H1 (cell line): Measurements from ENCODE around the gene TOP3A. TPM values are rescaled to one million over a fixed set of nuclear protein-coding genes. Genes with fewer than 3 reads are reported as not detected.

Experiments used
- CTCF ChIA-PET: fragments of 300-600 bp; sonication (Branson Sonifier 250); formaldehyde crosslinking; loops from one replicate; lab custom pipeline; 2021; ENCODE audit not compliant: partially characterized antibody; lab: Charles Lee
- POLR2A ChIA-PET: fragments of 300-600 bp; sonication (Branson Sonifier 250); formaldehyde crosslinking; loops from one replicate; lab custom pipeline; 2021; ENCODE audit warnings: inconsistent platforms; ENCODE audit not compliant: partially characterized antibody; lab: Charles Lee
- DNase-seq, 2 experiments: peaks; one replicate each; pipeline versions ENCODE4 v3.0.0 to v3.0.0-alpha.2; 2010 to 2022; ENCODE audit warnings: low spot score in 2 of 2, low read depth in 1 of 2, mixed read lengths in 1 of 2
- FAIRE-seq: peaks from 2 replicates; lab custom pipeline; 2011; peaks lifted over from hg19 to GRCh38; lab: Jason Lieb, UNC
- H2AFZ ChIP-seq: 2 replicates; pipeline ENCODE4 v1.8.1; 2012; ENCODE audit warnings: low read length, inconsistent platforms
- H2AK5ac ChIP-seq: 2 replicates; pipeline ENCODE4 v1.6.1; 2013; ENCODE audit warnings: low read depth, low read length
- H2BK120ac ChIP-seq: replicated peaks from 2 replicates; pipeline ENCODE3; 2013; ENCODE audit warnings: low read depth, low read length, inconsistent platforms
- H2BK12ac ChIP-seq: 2 replicates; pipeline ENCODE4 v1.6.1; 2013; ENCODE audit warnings: low read depth, low read length
- H2BK15ac ChIP-seq: 2 replicates; pipeline ENCODE4 v1.6.1; 2013; ENCODE audit warnings: low read length
- H2BK20ac ChIP-seq: 2 replicates; pipeline ENCODE4 v1.6.1; 2013; ENCODE audit warnings: low read length
- H2BK5ac ChIP-seq: 2 replicates; pipeline ENCODE4 v1.6.1; 2013; ENCODE audit warnings: low read depth, low read length
- H3K14ac ChIP-seq: 2 replicates; pipeline ENCODE4 v1.6.1; 2013; ENCODE audit warnings: inconsistent platforms; ENCODE audit not compliant: insufficient read length
- H3K18ac ChIP-seq: 2 replicates; pipeline ENCODE4 v1.6.1; 2013; ENCODE audit warnings: low read length; ENCODE audit errors: extremely low read depth
- H3K23ac ChIP-seq: 2 replicates; pipeline ENCODE4 v1.6.1; 2013; ENCODE audit warnings: inconsistent platforms; ENCODE audit not compliant: insufficient read length
- H3K23me2 ChIP-seq: 2 replicates; pipeline ENCODE4 v1.6.1; 2013; ENCODE audit warnings: low read depth, low read length
- H3K27ac ChIP-seq: 2 replicates; pipeline ENCODE4 v1.6.1; 2011; ENCODE audit warnings: low read depth, low read length, inconsistent platforms
- H3K27me3 ChIP-seq, 4 experiments: replicated peaks in 1 of 4; 1 replicate in 1 of 4; 2 replicates in 3 of 4; pipeline versions ENCODE4 v1.6.1 to v1.8.1; 2011 to 2013; ENCODE audit warnings: low read length in 3 of 4, mild to moderate bottlenecking in 3 of 4, inconsistent platforms in 2 of 4, mixed read lengths in 2 of 4, moderate library complexity in 1 of 4; ENCODE audit not compliant: control insufficient read depth in 3 of 4, insufficient read depth in 3 of 4; ENCODE audit errors: extremely low read depth in 1 of 4
- H3K36me3 ChIP-seq, 4 experiments: 2 replicates each; pipeline versions ENCODE4 v1.6.1 to v1.8.1; 2011 to 2013; ENCODE audit warnings: mild to moderate bottlenecking in 4 of 4, low read length in 3 of 4, moderate library complexity in 2 of 4, control low read depth in 1 of 4, inconsistent platforms in 1 of 4; ENCODE audit not compliant: insufficient read depth in 4 of 4, control insufficient read depth in 2 of 4
- H3K4ac ChIP-seq: replicated peaks from 2 replicates; pipeline ENCODE3; 2013; ENCODE audit warnings: low read length, low read depth, mixed read lengths, inconsistent platforms; ENCODE audit not compliant: insufficient read length
- H3K4me1 ChIP-seq, 4 experiments: replicated peaks in 1 of 4; 1 replicate in 1 of 4; 2 replicates in 3 of 4; pipeline versions ENCODE4 v1.6.1 to v1.8.1; 2011 to 2013; ENCODE audit warnings: low read length in 3 of 4, inconsistent platforms in 2 of 4, mixed read lengths in 1 of 4; ENCODE audit not compliant: insufficient read depth in 4 of 4, control insufficient read depth in 3 of 4
- H3K4me2 ChIP-seq, 2 experiments: 2 replicates each; pipeline versions ENCODE4 v1.6.1 to v1.8.1; 2011 to 2013; ENCODE audit warnings: low read depth in 2 of 2, low read length in 2 of 2, control low read depth in 1 of 2, inconsistent platforms in 1 of 2, mild to moderate bottlenecking in 1 of 2; ENCODE audit not compliant: insufficient read depth in 1 of 2
- H3K4me3 ChIP-seq, 4 experiments: fragments of 200-600, 300-600 bp in 1 of 4; sonication (generic), shearing (Covaris generic), sonication (Bioruptor Twin) in 1 of 4; 2 replicates each; pipeline versions ENCODE4 v1.5.1 to v1.8.1; 2011 to 2016; ENCODE audit warnings: low read length in 4 of 4, low read depth in 3 of 4, control low read depth in 2 of 4, inconsistent platforms in 2 of 4, mild to moderate bottlenecking in 2 of 4, mixed read lengths in 1 of 4, moderate library complexity in 1 of 4; ENCODE audit not compliant: insufficient read depth in 2 of 4; ENCODE audit errors: extremely low read depth in 1 of 4
- H3K56ac ChIP-seq: replicated peaks from 2 replicates; pipeline ENCODE3; 2013; ENCODE audit warnings: low read depth, mild to moderate bottlenecking, mixed read lengths, low read length, inconsistent platforms; ENCODE audit not compliant: insufficient read length
- H3K79me1 ChIP-seq: 2 replicates; pipeline ENCODE4 v1.6.1; 2013; ENCODE audit warnings: low read depth, low read length, control low read depth
- H3K79me2 ChIP-seq, 2 experiments: 2 replicates each; pipeline versions ENCODE4 v1.6.1 to v1.8.1; 2012 to 2013; ENCODE audit warnings: low read length in 2 of 2, mild to moderate bottlenecking in 2 of 2, inconsistent platforms in 1 of 2; ENCODE audit not compliant: insufficient read depth in 2 of 2, control insufficient read depth in 1 of 2
- H3K9ac ChIP-seq, 4 experiments: replicated peaks in 1 of 4; 1 replicate in 1 of 4; 2 replicates in 3 of 4; pipeline versions ENCODE4 v1.6.1 to v1.8.1; 2011 to 2013; ENCODE audit warnings: low read depth in 3 of 4, low read length in 3 of 4, control low read depth in 2 of 4, mild to moderate bottlenecking in 2 of 4, moderate library complexity in 2 of 4, inconsistent platforms in 1 of 4; ENCODE audit errors: extremely low read depth in 1 of 4
- H3K9me3 ChIP-seq, 2 experiments: 2 replicates each; pipeline versions ENCODE4 v1.6.1 to v1.8.1; 2012 to 2013; ENCODE audit warnings: mild to moderate bottlenecking in 2 of 2, moderate library complexity in 2 of 2, control low read depth in 1 of 2, inconsistent platforms in 1 of 2, low read depth in 1 of 2, low read length in 1 of 2, mixed read lengths in 1 of 2; ENCODE audit not compliant: insufficient read depth in 2 of 2
- H4K20me1 ChIP-seq, 2 experiments: replicated peaks in 1 of 2; 2 replicates each; pipeline versions ENCODE3 to v1.8.1; 2011 to 2013; ENCODE audit warnings: inconsistent platforms in 2 of 2, low read length in 2 of 2, mild to moderate bottlenecking in 1 of 2; ENCODE audit not compliant: insufficient read depth in 2 of 2, control insufficient read depth in 1 of 2
- H4K5ac ChIP-seq: 2 replicates; pipeline ENCODE4 v1.6.1; 2013; ENCODE audit warnings: low read length, low read depth, mixed read lengths, inconsistent platforms; ENCODE audit not compliant: insufficient read length
- H4K8ac ChIP-seq: 2 replicates; pipeline ENCODE4 v1.8.0; 2013; ENCODE audit warnings: mild to moderate bottlenecking, moderate library complexity, low read length, inconsistent platforms; ENCODE audit not compliant: insufficient read depth; ENCODE audit errors: extremely low read depth
- H4K91ac ChIP-seq: replicated peaks from 2 replicates; pipeline ENCODE3; 2013; ENCODE audit warnings: low read length, mixed read lengths, inconsistent platforms; ENCODE audit not compliant: insufficient read length
- FOSL1 ChIP-seq: IDR thresholded peaks from 2 replicates; pipeline ENCODE4 v1.6.1; 2011; ENCODE audit warnings: mild to moderate bottlenecking, low read depth, low read length, moderate library complexity; ENCODE audit not compliant: insufficient read depth
- POLR2AphosphoS5 ChIP-seq: IDR thresholded peaks from 2 replicates; pipeline ENCODE4 v1.6.1; 2011; ENCODE audit warnings: low read depth, low read length
- WGBS, 2 experiments: shearing (Covaris generic) in 1 of 2; methylation state at CpG; one replicate each; pipeline versions ENCODE4 v1.1.6 to v1.1.7; 2013 to 2015; ENCODE audit warnings: low lambda C conversion rate in 2 of 2, mixed read lengths in 2 of 2, inconsistent platforms in 1 of 2, low coverage in 1 of 2, missing lambda C conversion rate in 1 of 2; ENCODE audit not compliant: insufficient replicate concordance in 2 of 2, insufficient coverage in 1 of 2, insufficient read length in 1 of 2; ENCODE audit errors: extremely low coverage in 1 of 2, missing lambda C conversion rate in 1 of 2; 5-methylcytosine and 5-hydroxymethylcytosine counted together
- polyA plus RNA-seq, 7 experiments: library from polyadenylated mRNA; depleted of rRNA in 3 of 7; stranded (reverse) in 5 of 7; unstranded in 2 of 7; fragments of >200 nt in 5 of 7; fragments of 200-250 nt in 2 of 7; gene quantifications; 1 replicate in 5 of 7; 2 replicates in 1 of 7; 4 replicates in 1 of 7; pipeline versions ENCODE4 v1.2.1 to v1.2.3, GENCODE V29; 2011 to 2013; ENCODE audit warnings: missing spikeins in 2 of 7, mixed read lengths in 2 of 7
- total RNA-seq: library from RNA; stranded (reverse); fragmentation: NEBNext Ultra II Directional; extraction: Animal tissue kit (Norgen Biotek cat#: 25700); gene quantifications from 2 replicates; pipeline ENCODE4 v1.2.1, GENCODE V29; 2021
- TF ChIP-seq, protein P1 (sequence below): IDR thresholded peaks from 2 replicates; pipeline ENCODE4 v1.6.1; 2011; ENCODE audit warnings: low read length, improper control_type of control experiment

TOP3A gene
- total and polyA plus RNA-seq, 2 of the 8 experiments (the other 6 are each of a cell fraction or from before 2014, with no cell fraction given), result 23.4 to 54.3 TPM

- H3K4me1 ChIP-seq, result no peaks in the 10 kb centered on the region
- ChIA-PET POLR2A (interaction anchor here (1.0 to 1.6 kb wide), 9 partner anchors 8 to 92 kb away, joined by 3 to 7 read pairs (median 3); partner anchors contain the start of genes SMCR8 and TOP3A), CTCF (interaction anchor here (1.2 kb wide), 1 partner anchor 170 kb away, joined by 3 read pairs; no protein-coding TSS in a partner anchor)
- no peaks in the 10 kb centered on the region for H3K79me2 ChIP-seq
- no peak overlapping the region for H2BK15ac ChIP-seq
- no peaks in the 10 kb centered on the region for H3K9me3 ChIP-seq
- no peak overlapping the region for H3K4ac ChIP-seq
- H3K14ac ChIP-seq, result no peak overlapping the region
- no peak overlapping the region for H2BK120ac ChIP-seq
- no peak overlapping the region for H2AFZ ChIP-seq
- 0 out of 2 replicates have a peak, but pooled peaks have one; percentile 34 for TF ChIP-seq POLR2AphosphoS5
- TF ChIP-seq FOSL1, result no peak
- TF ChIP-seq, protein P1, sequence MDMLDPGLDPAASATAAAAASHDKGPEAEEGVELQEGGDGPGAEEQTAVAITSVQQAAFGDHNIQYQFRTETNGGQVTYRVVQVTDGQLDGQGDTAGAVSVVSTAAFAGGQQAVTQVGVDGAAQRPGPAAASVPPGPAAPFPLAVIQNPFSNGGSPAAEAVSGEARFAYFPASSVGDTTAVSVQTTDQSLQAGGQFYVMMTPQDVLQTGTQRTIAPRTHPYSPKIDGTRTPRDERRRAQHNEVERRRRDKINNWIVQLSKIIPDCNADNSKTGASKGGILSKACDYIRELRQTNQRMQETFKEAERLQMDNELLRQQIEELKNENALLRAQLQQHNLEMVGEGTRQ, result no peak
- DNase-seq (no peak), FAIRE-seq (no peak)
- no peak overlapping the region for H2BK20ac ChIP-seq
- H3K4me3 ChIP-seq, result no peak overlapping the region
- H3K79me1 ChIP-seq, result no peaks in the 10 kb centered on the region; the same call in 1 of the 2 replicates
- H3K27me3 ChIP-seq, result no peaks in the 10 kb centered on the region
- 100% methylated on average over 1 of the region's 2 CpGs; no CpG with 5 or more reads in 1 of the 2 experiments for WGBS, 2 experiments
- H3K9ac ChIP-seq, result no peak overlapping the region
- no peak overlapping the region for H4K5ac ChIP-seq
- H3K23ac ChIP-seq, result no peak overlapping the region
- H3K56ac ChIP-seq, result no peak overlapping the region
- no peak overlapping the region for H3K27ac ChIP-seq
- peaks cover 4 to 11% of the 10 kb centered on the region in 2 experiments for H4K20me1 ChIP-seq
- peaks cover 18 to 52% (median 27%) of the 10 kb centered on the region in 4 experiments for H3K36me3 ChIP-seq
- no peak overlapping the region for H2AK5ac ChIP-seq
- no peak overlapping the region for H3K18ac ChIP-seq
- H3K4me2 ChIP-seq, result no peak overlapping the region
- H2BK12ac ChIP-seq, result no peak overlapping the region
- H4K91ac ChIP-seq, result no peak overlapping the region
- no peaks in the 10 kb centered on the region for H3K23me2 ChIP-seq
- H4K8ac ChIP-seq, result no peak overlapping the region
- H2BK5ac ChIP-seq, result no peak overlapping the region
Measured at GRCh38 chr17:18327093-18327492, 12.3 kb upstream of the TOP3A start.
